ENCODE results near the gene CDK18.

Gene CDK18

DNA sequence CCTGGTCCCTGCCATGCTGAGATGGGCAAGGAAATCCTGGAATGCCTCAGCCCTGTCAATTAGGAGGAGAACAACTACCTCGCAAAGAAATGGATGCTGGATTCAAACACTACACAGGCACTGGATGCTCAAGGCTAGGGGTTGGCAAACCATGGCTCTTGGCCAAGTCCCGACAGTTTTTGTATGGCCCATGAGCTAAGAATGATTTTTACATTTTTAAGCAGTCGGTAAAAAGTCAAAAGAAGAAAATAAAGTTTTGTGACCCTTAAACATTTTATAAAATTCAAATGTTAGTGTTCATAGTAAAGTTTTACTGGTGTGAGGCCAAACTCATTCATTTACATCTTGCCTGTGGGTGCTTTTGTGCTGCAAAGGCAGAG, 6.5 kb downstream of the CDK18 start:
- in situ Hi-C loops (cut with HindIII; ENCODE audit: low sequenced_read_pairs) = no loop called here
- TF ChIP-seq, protein P1, sequence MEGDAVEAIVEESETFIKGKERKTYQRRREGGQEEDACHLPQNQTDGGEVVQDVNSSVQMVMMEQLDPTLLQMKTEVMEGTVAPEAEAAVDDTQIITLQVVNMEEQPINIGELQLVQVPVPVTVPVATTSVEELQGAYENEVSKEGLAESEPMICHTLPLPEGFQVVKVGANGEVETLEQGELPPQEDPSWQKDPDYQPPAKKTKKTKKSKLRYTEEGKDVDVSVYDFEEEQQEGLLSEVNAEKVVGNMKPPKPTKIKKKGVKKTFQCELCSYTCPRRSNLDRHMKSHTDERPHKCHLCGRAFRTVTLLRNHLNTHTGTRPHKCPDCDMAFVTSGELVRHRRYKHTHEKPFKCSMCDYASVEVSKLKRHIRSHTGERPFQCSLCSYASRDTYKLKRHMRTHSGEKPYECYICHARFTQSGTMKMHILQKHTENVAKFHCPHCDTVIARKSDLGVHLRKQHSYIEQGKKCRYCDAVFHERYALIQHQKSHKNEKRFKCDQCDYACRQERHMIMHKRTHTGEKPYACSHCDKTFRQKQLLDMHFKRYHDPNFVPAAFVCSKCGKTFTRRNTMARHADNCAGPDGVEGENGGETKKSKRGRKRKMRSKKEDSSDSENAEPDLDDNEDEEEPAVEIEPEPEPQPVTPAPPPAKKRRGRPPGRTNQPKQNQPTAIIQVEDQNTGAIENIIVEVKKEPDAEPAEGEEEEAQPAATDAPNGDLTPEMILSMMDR (IDR thresholded peaks at IDR 0.05; ENCODE audit: low read depth, low read length) = no peak
- no peak for DNase-seq (ENCODE audit: low read depth, low spot score)
- no peak overlapping the region for H3K4me3 ChIP-seq (ENCODE audit: low read depth, low read length)

DNA sequence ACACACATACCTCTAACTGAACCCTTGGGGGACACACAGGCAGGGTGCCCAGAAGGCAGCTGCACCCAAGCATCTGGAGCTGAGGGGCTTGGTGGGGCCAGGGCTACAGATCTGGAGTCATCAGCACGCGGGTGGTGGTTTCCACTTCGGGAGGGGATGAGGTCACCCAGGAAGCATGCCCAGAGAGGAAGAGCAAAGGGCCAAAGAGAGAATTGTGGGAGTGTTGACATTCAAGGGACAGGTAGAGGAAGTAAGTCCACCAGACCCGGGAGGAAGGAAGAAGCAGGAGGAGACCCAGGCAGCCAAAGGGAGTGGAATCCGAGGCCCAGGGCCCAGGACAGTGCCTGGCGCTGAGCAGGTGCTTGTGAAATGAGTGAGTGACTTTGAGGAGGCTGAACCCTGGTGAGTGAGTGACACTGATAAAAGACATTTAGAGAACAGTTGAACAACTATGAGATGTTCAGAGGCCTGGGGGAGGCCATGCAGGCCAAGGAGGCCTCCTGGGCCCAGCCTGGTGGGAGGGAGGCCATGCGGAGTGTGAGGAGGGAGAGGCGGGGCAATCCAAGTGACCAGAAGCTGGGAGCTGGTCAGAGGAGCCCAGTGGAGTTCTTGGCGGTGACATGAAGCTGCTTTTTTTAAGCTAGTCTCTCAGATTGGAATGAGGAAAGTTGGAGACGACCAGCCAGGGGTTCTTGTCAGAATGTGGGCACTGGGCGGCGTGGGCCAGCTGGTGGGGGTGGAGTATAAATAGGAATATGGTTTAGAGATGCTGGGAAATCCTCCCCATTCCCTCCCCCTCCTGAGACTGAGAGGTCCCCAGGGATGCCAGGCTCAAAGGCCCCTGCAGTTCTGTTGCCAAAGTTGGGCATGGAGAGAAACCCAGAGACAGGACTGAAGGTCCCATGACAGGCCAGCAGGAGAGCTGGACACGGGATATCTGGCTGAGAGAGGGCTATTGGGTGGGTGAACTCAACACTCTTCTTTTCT, 7.9 kb downstream of the CDK18 start:
- no peak overlapping the region for H3K4me3 ChIP-seq (ENCODE audit: low read depth, low read length)
- no peak for DNase-seq (ENCODE audit: low read depth, low spot score)
- TF ChIP-seq, protein P1 (IDR thresholded peaks at IDR 0.05; ENCODE audit: low read depth, low read length) = no peak
- in situ Hi-C loops (cut with HindIII; ENCODE audit: low sequenced_read_pairs) = no loop called here

DNA sequence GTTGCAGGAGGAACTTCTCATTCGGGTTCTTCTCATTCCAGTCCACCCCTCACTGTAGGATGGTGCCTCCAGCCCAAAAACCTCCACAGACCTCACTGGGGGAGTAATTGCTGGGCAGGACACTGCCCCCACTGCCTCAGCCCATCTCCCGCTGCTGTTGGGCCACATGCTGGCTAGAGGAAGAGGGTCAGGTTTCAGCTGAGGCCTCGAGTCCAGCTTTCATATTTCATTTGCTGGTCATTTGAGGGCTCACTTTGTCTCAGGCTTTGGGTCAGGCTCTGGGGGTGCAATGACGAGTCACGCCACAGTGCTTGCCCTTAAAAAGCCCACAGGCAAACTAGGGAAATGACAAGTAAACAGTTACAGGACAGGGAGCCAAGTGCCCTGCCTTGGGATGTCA, 9.3 kb downstream of the CDK18 start:
- in situ Hi-C loops (cut with HindIII; ENCODE audit: low sequenced_read_pairs) = no loop called here
- no peak overlapping the region for H3K4me3 ChIP-seq (ENCODE audit: low read depth, low read length)
- TF ChIP-seq, protein P1 (IDR thresholded peaks at IDR 0.05; ENCODE audit: low read depth, low read length) = no peak
- DNase-seq (ENCODE audit: low read depth, low spot score) = no peak

DNA sequence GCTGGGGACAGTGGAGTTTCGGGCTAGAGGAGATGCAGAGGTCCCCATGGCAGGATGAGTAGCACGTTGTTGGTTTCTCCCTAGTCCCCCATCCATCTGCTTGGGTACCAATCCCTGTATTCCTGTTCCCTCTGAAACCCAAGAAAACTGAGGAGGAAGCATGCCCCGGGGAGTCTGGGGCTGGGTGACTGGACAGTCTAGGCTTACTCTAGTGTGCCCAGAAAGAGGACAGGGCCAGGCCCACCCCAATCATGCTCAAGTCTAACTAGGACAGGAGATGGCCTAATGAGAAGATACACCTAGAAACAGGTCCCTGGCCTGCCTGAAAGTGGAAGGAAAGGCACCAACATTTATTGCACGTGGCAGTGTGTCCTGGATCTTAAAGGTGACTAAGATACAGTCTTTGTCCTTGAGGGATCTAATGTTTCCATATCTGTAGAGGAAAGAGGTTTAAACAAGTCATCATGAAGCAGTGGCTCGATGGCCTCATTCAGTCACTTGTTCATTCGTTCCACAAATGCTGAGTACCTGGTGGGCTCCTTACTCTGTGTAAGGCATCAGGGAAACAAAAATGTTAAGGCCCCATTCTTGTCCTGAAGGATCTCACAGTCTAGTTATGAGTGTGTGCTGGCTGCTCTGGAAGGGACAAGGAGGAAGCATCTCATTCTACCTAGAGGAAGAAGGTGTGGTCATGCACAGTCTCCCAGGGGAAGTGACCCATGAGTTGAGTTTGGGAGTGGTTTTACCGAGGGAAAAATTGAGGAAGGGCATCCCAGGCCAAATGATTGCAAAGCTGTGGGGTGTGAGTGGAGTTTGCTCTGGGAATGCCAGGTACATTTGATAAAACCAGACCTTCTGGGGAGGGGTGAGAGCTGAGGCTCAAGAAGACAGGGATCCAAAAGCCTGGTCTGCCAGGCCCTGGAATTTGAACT, 10.0 kb downstream of the CDK18 start:
- no peak for DNase-seq (ENCODE audit: low read depth, low spot score)
- TF ChIP-seq, protein P1 (IDR thresholded peaks at IDR 0.05; ENCODE audit: low read depth, low read length) = no peak
- H3K4me3 ChIP-seq (ENCODE audit: low read depth, low read length) = no peak overlapping the region
- in situ Hi-C loops (cut with HindIII; ENCODE audit: low sequenced_read_pairs) = no loop called here

DNA sequence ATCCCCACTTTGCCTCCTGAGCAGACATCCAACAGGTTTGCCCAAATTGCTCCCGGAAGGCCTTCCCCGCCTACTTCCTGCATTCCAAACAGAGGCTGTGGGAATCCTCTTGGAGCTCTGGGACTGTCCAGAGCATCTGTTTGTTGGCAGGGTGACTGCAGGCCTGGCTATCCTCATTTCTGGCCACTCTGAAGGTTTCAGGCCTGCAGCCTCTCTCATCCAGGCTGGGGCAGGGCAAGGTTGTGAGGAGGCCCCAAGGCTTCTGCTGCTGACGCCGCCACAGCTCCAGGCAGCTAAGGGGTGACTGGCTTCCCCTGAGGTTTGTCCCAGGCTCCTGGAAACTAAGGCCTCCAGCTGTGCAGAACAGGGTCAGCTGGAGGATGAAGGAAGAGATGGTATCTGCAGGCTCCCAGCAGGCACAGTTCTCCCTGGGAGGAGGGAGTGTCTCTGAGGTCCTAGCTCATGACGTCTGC, 11.3 kb downstream of the CDK18 start:
- in situ Hi-C loops (cut with HindIII; ENCODE audit: low sequenced_read_pairs) = no loop called here
- TF ChIP-seq, protein P1 (IDR thresholded peaks at IDR 0.05; ENCODE audit: low read depth, low read length) = no peak
- DNase-seq (ENCODE audit: low read depth, low spot score) = peak; percentile 64
- H3K4me3 ChIP-seq (ENCODE audit: low read depth, low read length) = no peak overlapping the region

GRCh38 chr1:205516362-205516761, 11.9 kb downstream of the CDK18 start:
- TF ChIP-seq, protein P1 (IDR thresholded peaks at IDR 0.05; ENCODE audit: low read depth, low read length) = no peak
- no peak overlapping the region for H3K4me3 ChIP-seq (ENCODE audit: low read depth, low read length)
- DNase-seq (ENCODE audit: low read depth, low spot score) = no peak
- in situ Hi-C loops (cut with HindIII; ENCODE audit: low sequenced_read_pairs) = no loop called here

All from astrocyte of the spinal cord (primary cell).